Omental fat pad (tissue), 4 donors: ENCODE data around the gene ATR. TPM values are rescaled to one million over a fixed set of nuclear protein-coding genes. Genes with fewer than 3 reads are reported as not detected.

Source experiments
- ATAC-seq: fragments of 150-250 bp; one replicate; pipeline ENCODE4 v1.9.1; 2016; ENCODE audit warnings: mild to moderate bottlenecking, moderate library complexity; ENCODE audit not compliant: low FRiP score
- DNase-seq: peaks from one replicate; pipeline ENCODE4 v3.0.0-alpha.2; 2019; ENCODE audit warnings: low spot score
- CTCF ChIP-seq, 3 donors: fragments of 450-650 bp; IDR thresholded peaks; one replicate each; pipeline ENCODE4 v1.5.1; 2016 to 2017; ENCODE audit warnings: antibody characterized with exemption in 3 of 3, mild to moderate bottlenecking in 3 of 3, moderate library complexity in 2 of 3
- total RNA-seq, 4 donors: library from RNA; depleted of rRNA; stranded (reverse); fragments of >200 nt; gene quantifications; one replicate each; pipeline ENCODE4 v1.1.0, GENCODE V29; 2016

ATR gene
- total RNA-seq, 4 donors from 2014 or later = 18.8 to 35.8 (median 32.3) TPM

- DNase-seq (no peak), ATAC-seq (no peak)
- no peak for TF ChIP-seq CTCF (IDR thresholded peaks at IDR 0.05)
Observed at GRCh38 chr3:142481196-142481595, 97.3 kb downstream of the ATR start.

GRCh38 chr3:142470826-142471225 lies 107.7 kb downstream of the ATR start:
- DNase-seq = no peak
- ATAC-seq = no peak
- no peak for TF ChIP-seq CTCF (IDR thresholded peaks at IDR 0.05)

GRCh38 chr3:142468456-142468855 lies 110.1 kb downstream of the ATR start:
- ATAC-seq (no peak), DNase-seq (no peak)
- TF ChIP-seq CTCF (IDR thresholded peaks at IDR 0.05) = no peak

GRCh38 chr3:142467768-142468167 lies 110.8 kb downstream of the ATR start:
- TF ChIP-seq CTCF (IDR thresholded peaks at IDR 0.05) = no peak
- no peak for DNase-seq
- ATAC-seq = no peak

GRCh38 chr3:142460689-142461088 lies 117.8 kb downstream of the ATR start:
- TF ChIP-seq CTCF (IDR thresholded peaks at IDR 0.05) = no peak
- ATAC-seq = no peak
- DNase-seq = no peak

GRCh38 chr3:142459929-142460328 lies 118.6 kb downstream of the ATR start:
- ATAC-seq (no peak), DNase-seq (no peak)
- TF ChIP-seq CTCF (IDR thresholded peaks at IDR 0.05) = no peak

- ATAC-seq (no peak), DNase-seq (no peak)
- no peak for TF ChIP-seq CTCF (IDR thresholded peaks at IDR 0.05)
Observed at GRCh38 chr3:142459096-142459495, 119.4 kb downstream of the ATR start.
